ENCODE data around the gene TTC27.

- no peak for TF ChIP-seq FOXA1 (IDR thresholded peaks at IDR 0.05)
- TF ChIP-seq SUZ12 (IDR thresholded peaks at IDR 0.05), result no peak
- TF ChIP-seq HDGF (IDR thresholded peaks at IDR 0.05; ENCODE audit: borderline replicate concordance), result no peak
- TF ChIP-seq ZNF384 (IDR thresholded peaks at IDR 0.05), result no peak
Measured at GRCh38 chr2:32806857-32807256, 179.0 kb downstream of the TTC27 start.

Measured in HEK293T (cell line).